B cell (primary cell): ENCODE results near the gene CEPT1. TPM values are rescaled to one million over a fixed set of nuclear protein-coding genes. Genes with fewer than 3 reads are reported as not detected.

ENCODE experiments used
- ATAC-seq: fragments of 200-7000 bp; cut with Tn5 transposase; one replicate; pipeline ENCODE4 v1.10.0; 2021; ENCODE audit warnings: low read depth, mild to moderate bottlenecking, moderate number of reproducible peaks, moderate library complexity
- CTCF ChIA-PET: fragments of 350-600 bp; sonication (Branson Sonifier 250); formaldehyde crosslinking; loops from one replicate; lab custom pipeline; 2021; ENCODE audit warnings: antibody characterized with exemption, inconsistent platforms; lab: Charles Lee
- POLR2A ChIA-PET: fragments of 350-600 bp; sonication (Branson Sonifier 250); formaldehyde crosslinking; loops from one replicate; lab custom pipeline; 2021; ENCODE audit warnings: antibody characterized with exemption; lab: Charles Lee
- DNase-seq: peaks from one replicate; pipeline ENCODE4 v3.0.0; 2013
- H2AFZ ChIP-seq: 2 replicates; pipeline ENCODE4 v1.6.1; 2012; ENCODE audit warnings: mild to moderate bottlenecking, low read depth, low read length; ENCODE audit not compliant: insufficient read depth, poor library complexity, severe bottlenecking
- H3K27ac ChIP-seq, 2 donors: 1 replicate in 1 of 2; 2 replicates in 1 of 2; pipeline ENCODE4 v1.5.1; 2012 to 2013; ENCODE audit warnings: low read length in 2 of 2, mild to moderate bottlenecking in 2 of 2, moderate library complexity in 1 of 2
- H3K27me3 ChIP-seq, 4 experiments: fragments of 200-600 bp in 1 of 4; sonication (generic) in 1 of 4; replicated peaks in 1 of 4; 1 replicate in 2 of 4; 2 replicates in 2 of 4; pipeline versions ENCODE4 v1.6.1 to v1.7.0; 2013 to 2016; ENCODE audit warnings: low read length in 3 of 4, mild to moderate bottlenecking in 2 of 4, mixed read lengths in 1 of 4, moderate library complexity in 1 of 4; ENCODE audit not compliant: insufficient read depth in 4 of 4, control insufficient read depth in 3 of 4; ENCODE audit errors: control extremely low read depth in 1 of 4
- H3K36me3 ChIP-seq, 2 experiments: replicated peaks in 1 of 2; 1 replicate in 1 of 2; 2 replicates in 1 of 2; pipeline versions ENCODE4 v1.6.1 to v1.7.1; 2013; ENCODE audit warnings: low read length in 1 of 2; ENCODE audit not compliant: insufficient read depth in 2 of 2, control insufficient read depth in 1 of 2; ENCODE audit errors: control extremely low read depth in 1 of 2, extremely low read depth in 1 of 2
- H3K4me1 ChIP-seq, 2 donors: fragments of 200-600 bp in 1 of 2; sonication (generic) in 1 of 2; 1 replicate in 1 of 2; 2 replicates in 1 of 2; pipeline versions ENCODE4 v1.5.1 to v1.6.1; 2013 to 2017; ENCODE audit warnings: low read length in 2 of 2; ENCODE audit not compliant: control insufficient read depth in 2 of 2, insufficient read depth in 2 of 2
- H3K4me2 ChIP-seq: replicated peaks from 2 replicates; pipeline ENCODE3; 2012; ENCODE audit warnings: mild to moderate bottlenecking, low read depth, low read length; ENCODE audit not compliant: poor library complexity, severe bottlenecking
- H3K4me3 ChIP-seq, 5 experiments: fragments of 200-600 bp in 1 of 5; sonication (generic) in 1 of 5; 1 replicate in 3 of 5; 2 replicates in 2 of 5; pipeline versions ENCODE4 v1.5.1 to v1.7.0; 2011 to 2016; ENCODE audit warnings: low read length in 4 of 5, mild to moderate bottlenecking in 4 of 5, low read depth in 2 of 5, control low read depth in 1 of 5, moderate library complexity in 1 of 5; ENCODE audit not compliant: insufficient read depth in 1 of 5; ENCODE audit errors: control extremely low read depth in 1 of 5, extremely low read depth in 1 of 5
- H3K79me2 ChIP-seq: fragments of 200-600 bp; sonication (generic); one replicate; pipeline ENCODE4 v1.6.0; 2016; ENCODE audit warnings: low read length; ENCODE audit not compliant: control insufficient read depth, insufficient read depth
- H3K9ac ChIP-seq: fragments of 200-600 bp; sonication (generic); 2 replicates; pipeline ENCODE4 v1.6.1; 2017; ENCODE audit warnings: mild to moderate bottlenecking, low read length, moderate library complexity
- H3K9me3 ChIP-seq, 3 donors: one replicate each; pipeline versions ENCODE4 v1.6.1 to v1.7.1; 2013; ENCODE audit warnings: low read length in 2 of 3; ENCODE audit not compliant: control insufficient read depth in 2 of 3, insufficient read depth in 1 of 3; ENCODE audit errors: control extremely low read depth in 1 of 3
- H4K20me1 ChIP-seq: 2 replicates; pipeline ENCODE4 v1.6.0; 2012; ENCODE audit warnings: mild to moderate bottlenecking, low read length; ENCODE audit not compliant: insufficient read depth, control insufficient read depth, poor library complexity, severe bottlenecking
- H3K27ac Mint-ChIP-seq: one replicate; pipeline ENCODE4 v1.8.0; 2021; ENCODE audit warnings: mixed read lengths
- H3K27me3 Mint-ChIP-seq: one replicate; pipeline ENCODE4 v1.8.0; 2021; ENCODE audit warnings: mixed read lengths
- H3K4me1 Mint-ChIP-seq: one replicate; pipeline ENCODE4 v1.8.0; 2021; ENCODE audit warnings: mixed read lengths
- H3K4me3 Mint-ChIP-seq: one replicate; pipeline ENCODE4 v1.8.0; 2021; ENCODE audit warnings: mixed read lengths
- H3K9me3 Mint-ChIP-seq: one replicate; pipeline ENCODE4 v1.8.0; 2022; ENCODE audit warnings: mixed read lengths; ENCODE audit not compliant: insufficient read depth
- CTCF ChIP-seq: fragments of 200-600 bp; IDR thresholded peaks from one replicate; pipeline ENCODE4 v1.8.0; 2022; ENCODE audit warnings: antibody characterized with exemption, mild to moderate bottlenecking
- EZH2 ChIP-seq: IDR thresholded peaks from 2 replicates; pipeline ENCODE4 v1.6.1; 2012; ENCODE audit warnings: borderline replicate concordance, low read depth, mild to moderate bottlenecking, moderate library complexity, low read length; ENCODE audit not compliant: insufficient read depth, poor library complexity, severe bottlenecking
- WGBS: methylation state at CpG from one replicate; pipeline ENCODE4 v1.1.5; 2013; ENCODE audit warnings: missing lambda C conversion rate; ENCODE audit not compliant: insufficient coverage; 5-methylcytosine and 5-hydroxymethylcytosine counted together
- intact Hi-C: fragments of 100-400 bp; cut with micrococcal nuclease; formaldehyde crosslinking; loops from one replicate; pipeline ENCODE4 v1.10.0; 2022
- polyA plus RNA-seq: library from polyadenylated mRNA; depleted of rRNA; stranded (reverse); fragments of >200 nt; gene quantifications from 2 replicates; pipeline ENCODE4 v1.2.3, GENCODE V29; 2012
- total RNA-seq, 2 donors: library from RNA; stranded (reverse); fragments of 120-200 nt in 1 of 2; gene quantifications; 1 replicate in 1 of 2; 2 replicates in 1 of 2; pipeline versions ENCODE4 v1.2.3 to v1.2.4, GENCODE V29; 2013 to 2022

The CEPT1 gene
- total and polyA plus RNA-seq, 2 donors (not counting 1 experiment from before 2014, with no cell fraction given): 47.1 to 83.5 TPM

- H3K9me3 ChIP-seq: no peaks in the 10 kb centered on the region
- peak overlapping the region; percentile 91 for H3K4me3 Mint-ChIP-seq
- peaks cover 58 to 75% of the 10 kb centered on the region in 2 donors for H3K4me1 ChIP-seq
- no peaks in the 10 kb centered on the region for H3K27me3 ChIP-seq
- peak overlapping the region; percentile 88 to 96 for H3K27ac ChIP-seq
- H3K36me3 ChIP-seq: peaks cover 0 to 19% of the 10 kb centered on the region in 2 experiments
- H3K9ac ChIP-seq: peak overlapping the region; percentile 83
- ATAC-seq (peak; percentile 56), DNase-seq (peak; percentile 90)
- ChIA-PET CTCF (interaction anchor here (0.6 to 9.3 kb wide), 11 partner anchors 12 to 444 kb away, joined by 3 to 205 read pairs (median 3); no protein-coding TSS in a partner anchor), POLR2A (interaction anchor here (0.6 to 7.8 kb wide), 16 partner anchors 11 to 304 kb away, joined by 3 to 138 read pairs (median 5); partner anchors contain the start of genes CEPT1 and DRAM2)
- peaks cover 42% of the 10 kb centered on the region for H3K79me2 ChIP-seq
- intact Hi-C loops: loop anchor here (1.0 to 10.0 kb wide), 7 partner anchors 13 to 419 kb away; partner anchors contain the start of genes ATP5PB, CEPT1, DRAM2 and LRIF1
- peaks cover 81% of the 10 kb centered on the region for H3K4me1 Mint-ChIP-seq
- TF ChIP-seq EZH2 (no peak), CTCF (no peak)
- no peaks in the 10 kb centered on the region for H4K20me1 ChIP-seq
- peak overlapping the region; percentile 60 to 87 (median 83) for H3K4me3 ChIP-seq
- peak overlapping the region; percentile 84 for H2AFZ ChIP-seq
- peak overlapping the region; percentile 88 for H3K4me2 ChIP-seq
- WGBS: under 1% methylated on average over 41 of the region's 41 CpGs
- peak overlapping the region; percentile 96 for H3K27ac Mint-ChIP-seq
- H3K9me3 Mint-ChIP-seq: no peaks in the 10 kb centered on the region
- H3K27me3 Mint-ChIP-seq: no peaks in the 10 kb centered on the region
Measured at GRCh38 chr1:111203681-111204200, 63.7 kb downstream of the CEPT1 start.
